GM18868 (cell line): ENCODE results near the gene FNDC11.

Source experiments
- ATAC-seq: cut with Tn5 transposase; IDR thresholded peaks from one replicate; pipeline ENCODE4 v1.9.1; 2021; ENCODE audit warnings: mild to moderate bottlenecking, moderate library complexity; ENCODE audit not compliant: unreplicated experiment

FNDC11 gene

DNA sequence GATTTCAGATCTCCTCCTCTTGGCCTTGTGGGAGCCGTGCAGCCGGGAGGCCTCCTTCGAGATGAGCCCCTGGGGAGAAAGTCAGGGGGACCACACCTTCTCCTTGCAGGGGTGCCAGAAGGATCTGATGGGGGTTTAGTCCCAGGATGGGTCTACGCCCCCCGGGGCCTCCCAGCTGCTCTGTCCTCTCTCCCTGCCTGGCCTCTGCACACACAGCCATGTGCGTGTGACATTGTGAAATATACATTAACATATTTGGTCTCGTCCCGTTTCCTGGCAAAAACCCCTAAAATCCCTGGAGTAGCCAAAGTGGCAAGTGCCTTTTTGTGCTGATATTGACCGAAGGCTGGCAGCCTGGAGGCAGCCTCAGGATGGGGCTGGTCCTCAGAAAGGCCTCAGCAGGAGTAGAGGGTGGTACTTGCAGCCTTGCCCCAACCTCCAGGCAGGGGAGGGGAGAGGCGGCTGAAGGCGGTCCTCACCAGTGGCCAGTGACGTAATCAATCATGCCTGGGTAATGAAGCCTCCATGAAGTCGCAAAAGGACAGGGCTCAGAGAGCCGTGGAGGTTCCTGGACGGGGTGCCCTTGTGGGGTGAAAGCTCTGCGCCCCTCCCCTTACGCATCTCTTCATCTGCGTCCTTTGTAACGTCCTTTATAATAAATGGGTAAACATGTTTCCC is 25.2 kb downstream of the FNDC11 start:
- ATAC-seq: no peak

DNA sequence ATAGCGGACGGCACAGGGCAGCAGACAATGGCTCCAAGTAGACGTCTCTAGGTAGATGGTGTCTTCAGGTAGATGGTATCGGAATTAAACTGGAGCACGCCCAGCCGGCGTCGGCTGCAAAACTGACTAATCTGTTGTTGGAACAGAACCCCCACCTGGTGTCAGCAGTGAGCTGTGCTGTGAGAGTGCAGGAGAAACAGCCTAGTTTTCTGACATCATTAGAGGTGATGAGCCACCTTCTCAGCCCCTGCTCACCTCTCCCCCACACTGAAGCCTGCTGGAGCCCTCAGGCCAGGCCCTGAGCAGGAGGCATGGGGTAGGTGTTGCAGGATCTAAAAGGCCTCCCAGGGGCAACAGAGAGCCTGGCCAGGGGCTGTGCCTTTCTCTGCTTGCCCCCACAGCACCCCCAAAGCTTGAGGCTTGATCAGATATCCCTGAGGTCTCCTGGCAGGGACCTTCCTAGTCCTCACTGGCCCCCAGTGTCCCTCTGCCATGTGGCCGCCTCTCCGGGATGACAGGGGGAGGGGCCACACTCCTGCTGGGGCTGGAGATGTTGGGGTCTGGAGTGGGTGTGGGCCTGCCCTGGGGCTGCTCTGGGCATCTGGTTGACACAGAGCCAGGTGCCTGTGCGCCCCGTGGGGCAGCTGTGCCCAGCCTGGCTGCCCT is 27.0 kb downstream of the FNDC11 start:
- ATAC-seq: no peak

DNA sequence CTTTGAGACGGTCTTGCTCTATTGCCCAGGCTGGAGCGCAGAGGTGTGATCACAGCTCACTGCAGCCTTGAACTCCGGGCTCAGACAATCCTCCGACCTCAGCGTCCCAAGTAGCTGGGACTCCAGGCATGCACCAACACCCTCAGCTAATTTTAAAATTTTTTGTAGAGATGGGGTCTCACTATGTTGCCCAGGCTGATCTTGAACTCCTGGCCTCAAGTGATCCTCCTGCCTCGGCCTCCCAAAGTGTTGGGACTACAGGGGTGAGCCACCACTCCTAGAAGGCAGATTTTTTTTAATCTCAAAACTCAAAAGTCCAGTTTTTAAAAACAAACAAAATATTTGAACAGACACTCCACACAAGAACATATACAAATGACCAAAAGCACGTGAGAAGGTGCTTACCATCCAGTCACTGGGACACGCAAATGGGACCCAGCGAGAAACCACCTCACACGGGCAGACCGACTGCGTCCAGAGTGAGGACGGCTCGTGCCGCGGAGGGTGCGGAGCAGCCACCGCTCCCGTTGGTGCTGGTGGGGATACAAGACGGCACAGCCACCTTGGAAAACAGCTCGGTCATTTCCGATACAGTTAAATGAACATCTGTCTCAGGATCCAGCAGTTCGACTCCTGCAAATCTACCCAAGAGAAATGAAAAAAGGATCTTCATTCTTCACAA is 28.6 kb downstream of the FNDC11 start:
- no peak for ATAC-seq

DNA sequence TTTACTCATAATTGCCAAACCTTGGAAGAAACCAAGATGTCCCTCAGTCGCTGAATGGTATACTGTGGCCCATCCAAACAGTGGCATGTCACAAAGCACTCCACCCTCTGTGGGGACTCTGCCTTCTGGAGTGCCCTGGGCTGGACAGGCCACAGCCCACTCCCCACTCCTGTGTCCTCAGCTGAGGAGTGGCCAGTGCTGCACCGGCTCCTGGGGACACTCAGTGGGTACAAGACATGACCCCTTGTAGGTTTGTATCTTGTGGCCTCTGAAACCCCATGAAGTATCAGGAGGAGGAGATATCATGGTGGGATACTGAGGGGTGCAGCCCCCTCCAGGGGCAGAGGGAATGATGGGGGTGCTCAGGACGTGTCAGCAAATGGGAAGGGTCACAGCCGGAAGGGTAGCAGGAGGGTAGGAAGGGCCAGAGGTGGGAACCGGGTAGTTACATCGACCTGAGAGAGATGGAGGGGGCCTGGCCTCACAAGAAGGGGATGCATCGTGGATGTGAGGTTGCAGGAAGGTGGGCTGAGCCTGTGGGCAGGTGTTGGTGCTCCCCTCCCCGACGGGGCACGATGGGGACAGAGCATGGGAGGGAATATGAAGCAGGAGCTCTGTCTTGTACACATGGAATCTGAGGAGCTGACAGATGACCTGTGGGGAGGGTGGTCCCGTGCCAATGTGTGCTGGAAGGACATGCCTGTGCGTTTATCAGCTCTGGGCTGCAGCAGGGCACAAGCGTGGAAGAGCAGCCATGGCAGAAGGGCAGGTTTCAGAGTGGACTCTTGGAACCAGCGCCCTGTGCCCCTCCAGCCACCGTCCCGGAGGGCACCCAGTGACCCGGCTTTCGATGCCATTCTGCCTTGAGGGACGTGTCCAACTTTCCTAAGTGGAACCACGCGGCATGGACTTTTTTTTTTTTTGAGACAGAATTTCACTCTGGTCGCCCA is 31.9 kb downstream of the FNDC11 start:
- no peak for ATAC-seq

DNA sequence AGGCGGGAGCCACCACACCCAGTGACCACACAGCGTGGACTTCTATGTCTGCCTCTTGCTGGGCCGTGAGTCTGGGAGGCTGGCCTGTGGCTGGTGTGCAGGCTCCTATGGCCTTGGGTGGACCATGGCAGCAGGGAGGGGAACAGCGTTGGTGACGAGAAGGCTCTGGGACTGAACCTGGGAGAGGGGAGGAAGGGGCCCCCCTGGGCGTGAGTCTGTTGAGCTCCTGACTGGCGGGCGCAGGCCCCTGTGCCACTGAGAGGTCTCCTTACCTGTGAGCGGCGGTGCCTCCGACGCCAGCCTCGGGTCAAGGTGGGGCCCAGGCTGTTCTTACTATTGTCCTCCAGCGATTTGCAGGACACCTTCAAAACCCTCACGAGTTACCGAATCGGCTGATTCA is 32.8 kb downstream of the FNDC11 start:
- ATAC-seq: no peak

DNA sequence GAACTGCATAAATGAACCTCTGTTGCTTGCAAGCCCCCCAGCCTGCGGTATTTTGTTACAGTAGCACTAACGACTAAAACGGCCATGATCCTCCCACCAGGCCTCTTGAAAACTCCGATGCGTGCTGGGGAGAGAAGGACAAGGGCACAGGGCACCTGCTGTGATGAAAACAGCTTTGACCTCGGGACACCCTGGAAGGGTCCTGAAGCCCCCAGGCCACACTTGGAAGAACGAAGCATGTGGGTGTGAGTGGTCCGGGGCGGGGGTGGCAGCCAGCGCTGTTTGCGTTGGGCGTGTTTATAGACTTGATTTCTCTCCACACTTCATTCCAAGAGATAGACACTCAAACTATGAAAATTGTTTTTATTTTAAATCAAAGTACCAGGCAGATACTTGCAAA is 33.3 kb downstream of the FNDC11 start:
- ATAC-seq: no peak

DNA sequence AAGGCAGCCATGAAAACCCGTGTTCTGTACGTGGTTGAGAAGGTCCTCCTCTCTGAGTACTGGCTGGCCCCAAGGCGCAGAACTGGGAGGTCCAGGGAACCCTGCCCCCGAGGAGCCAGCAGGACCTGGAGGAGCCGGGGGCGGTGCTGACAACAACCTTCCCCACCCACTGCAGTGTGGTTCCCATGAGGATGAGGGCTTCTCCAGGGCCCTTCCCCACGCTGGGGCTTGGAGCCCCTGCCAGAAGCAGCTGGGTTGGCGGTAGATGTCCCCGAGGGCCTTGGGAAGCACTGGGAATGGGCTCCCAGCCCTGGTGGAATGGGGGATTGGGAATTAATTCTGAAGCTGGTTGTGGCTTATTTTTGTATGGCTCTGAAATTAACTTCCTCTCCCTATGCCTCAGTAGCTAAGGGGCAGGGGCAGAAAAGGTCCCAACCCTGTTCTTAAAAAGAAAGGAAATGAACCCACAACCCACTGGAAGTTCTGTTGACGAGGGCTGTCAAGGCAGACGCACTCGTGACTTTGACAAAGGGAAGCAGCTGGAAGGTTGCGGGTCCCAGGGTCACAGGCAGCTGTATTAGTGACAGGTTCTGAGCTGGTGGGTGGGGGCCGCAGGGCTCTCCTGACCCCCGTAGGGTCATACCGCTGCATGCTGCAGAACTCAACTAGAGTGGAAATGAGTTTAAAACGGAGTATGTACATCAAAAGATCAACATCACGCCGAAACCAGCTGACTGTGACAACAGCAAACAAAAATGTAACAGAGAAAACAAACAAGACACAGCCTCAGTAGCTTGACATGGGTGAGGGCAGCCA is 34.0 kb downstream of the FNDC11 start:
- ATAC-seq: no peak

DNA sequence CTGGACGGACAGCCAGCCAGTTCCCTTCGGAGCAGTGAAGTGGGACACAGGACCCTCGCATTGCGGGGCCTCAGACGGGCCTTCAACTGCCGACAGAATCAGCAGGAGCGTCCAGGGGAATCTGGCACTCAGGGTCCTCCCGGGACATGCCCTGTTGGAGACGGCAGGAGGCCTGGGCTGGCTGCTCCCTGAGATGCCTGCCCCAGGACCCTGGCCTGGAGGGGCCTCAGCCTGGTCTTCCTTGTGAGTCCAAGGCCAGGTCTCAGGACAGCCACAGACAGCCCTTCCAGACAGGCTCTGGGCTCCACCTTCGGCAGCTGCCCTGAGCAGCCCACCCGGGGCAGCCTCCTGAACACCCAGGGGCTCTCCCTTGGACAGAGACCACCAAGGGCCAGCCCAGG is 34.7 kb downstream of the FNDC11 start:
- ATAC-seq: no peak

DNA sequence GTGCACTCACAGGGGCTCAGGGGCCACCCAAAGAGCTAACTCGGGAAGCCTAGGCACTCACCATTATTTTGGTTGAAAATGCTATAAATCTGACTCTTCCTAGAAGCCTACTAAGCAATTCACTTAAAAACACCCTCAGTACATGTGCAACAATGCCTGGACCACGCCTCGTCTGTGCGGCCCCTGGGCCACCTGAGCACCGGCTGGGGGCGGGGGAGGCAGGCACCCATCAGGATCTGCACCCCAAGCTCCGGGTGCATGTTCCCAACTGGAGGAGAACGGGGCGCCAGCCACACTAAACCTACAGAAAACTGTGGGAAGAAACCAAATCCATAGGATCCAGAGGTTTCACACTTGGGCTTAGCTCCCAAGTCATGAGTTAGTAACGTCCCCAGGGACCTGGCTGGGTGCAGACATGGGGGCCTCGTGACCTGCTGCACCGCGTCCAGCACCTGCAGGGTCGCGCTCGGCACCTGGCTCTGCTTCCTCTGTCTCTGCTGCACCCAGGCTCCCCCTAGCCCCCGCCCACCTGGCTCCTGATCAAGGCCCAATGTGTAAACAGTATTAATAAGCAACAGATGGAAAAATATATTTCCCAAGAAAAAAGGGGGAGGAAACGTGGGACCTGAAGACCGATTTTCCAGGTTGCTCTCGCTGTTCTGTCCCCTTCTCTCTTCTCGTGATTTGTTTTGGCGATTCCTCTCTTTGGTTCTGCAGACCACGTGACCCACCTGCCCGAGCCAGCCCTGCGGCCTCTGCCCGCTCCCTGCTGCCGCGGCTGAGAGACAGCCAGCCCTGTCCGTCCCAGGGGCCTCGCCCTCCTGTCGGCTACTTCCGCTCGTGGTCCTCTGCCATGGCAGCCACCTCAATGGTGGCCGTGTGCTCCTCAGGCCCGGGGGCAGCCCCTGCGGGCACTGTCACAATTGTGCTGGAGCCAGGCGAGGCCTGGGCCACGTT is 35.6 kb downstream of the FNDC11 start:
- no peak for ATAC-seq

DNA sequence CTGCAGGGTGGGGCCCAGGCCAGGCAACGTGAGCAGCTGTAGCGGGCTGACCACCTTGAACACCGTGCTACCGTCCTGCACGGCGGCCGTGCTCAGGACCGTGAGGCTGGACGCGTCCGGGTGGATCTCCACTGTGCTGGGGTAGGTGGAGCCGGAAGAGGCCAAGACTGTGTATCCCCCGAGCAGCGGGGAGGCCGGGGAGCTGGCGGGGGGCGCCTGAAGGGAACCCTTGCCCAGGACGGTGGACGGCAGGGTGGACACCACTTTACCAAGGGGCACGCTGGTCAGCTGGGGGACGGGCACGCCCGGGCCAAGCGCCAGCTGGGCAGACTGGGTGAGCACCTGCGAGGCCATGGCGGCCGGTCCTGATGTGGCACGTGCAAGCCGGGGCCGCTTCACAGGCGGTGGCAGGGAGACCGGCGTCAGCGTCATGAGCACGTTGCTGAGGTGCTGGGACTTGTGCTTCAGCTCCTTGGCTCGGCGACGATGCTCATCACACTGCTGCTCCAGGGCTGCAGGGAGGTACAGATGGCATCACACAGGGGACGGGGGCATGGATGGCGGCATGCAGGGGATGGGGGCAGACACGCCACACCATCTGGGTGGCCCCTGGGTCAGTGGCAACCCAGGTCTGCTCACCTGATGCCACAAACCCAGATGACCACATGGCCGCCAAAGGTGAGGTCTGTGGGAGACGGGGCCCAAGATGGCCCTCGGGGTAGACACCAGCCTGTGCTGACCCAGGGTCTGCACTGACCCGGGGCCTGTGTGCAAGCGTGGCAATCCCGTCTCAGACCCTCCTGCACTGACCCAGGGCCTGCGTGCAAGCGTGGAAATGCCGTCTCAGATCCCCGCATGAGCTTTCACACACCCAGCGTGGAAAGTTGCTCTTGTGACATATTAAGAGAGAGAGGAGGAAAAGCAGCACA is 36.5 kb downstream of the FNDC11 start:
- no peak for ATAC-seq

DNA sequence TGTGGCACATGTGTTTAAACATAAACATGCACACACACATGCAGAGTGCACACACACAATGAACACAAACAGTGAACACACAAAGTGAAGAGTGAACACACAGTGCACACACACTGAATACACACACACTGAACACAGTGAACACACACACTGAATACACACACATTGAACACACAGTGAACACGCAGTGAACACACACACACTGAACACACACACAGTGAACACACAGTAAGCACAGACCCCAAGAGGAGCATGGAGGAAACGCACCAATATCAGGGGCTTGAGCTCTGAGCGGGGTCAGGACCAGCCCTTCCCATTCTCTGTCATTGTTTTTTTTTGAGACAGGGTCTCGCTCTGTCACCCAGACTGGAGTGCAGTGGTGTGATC is 37.2 kb downstream of the FNDC11 start:
- no peak for ATAC-seq

DNA sequence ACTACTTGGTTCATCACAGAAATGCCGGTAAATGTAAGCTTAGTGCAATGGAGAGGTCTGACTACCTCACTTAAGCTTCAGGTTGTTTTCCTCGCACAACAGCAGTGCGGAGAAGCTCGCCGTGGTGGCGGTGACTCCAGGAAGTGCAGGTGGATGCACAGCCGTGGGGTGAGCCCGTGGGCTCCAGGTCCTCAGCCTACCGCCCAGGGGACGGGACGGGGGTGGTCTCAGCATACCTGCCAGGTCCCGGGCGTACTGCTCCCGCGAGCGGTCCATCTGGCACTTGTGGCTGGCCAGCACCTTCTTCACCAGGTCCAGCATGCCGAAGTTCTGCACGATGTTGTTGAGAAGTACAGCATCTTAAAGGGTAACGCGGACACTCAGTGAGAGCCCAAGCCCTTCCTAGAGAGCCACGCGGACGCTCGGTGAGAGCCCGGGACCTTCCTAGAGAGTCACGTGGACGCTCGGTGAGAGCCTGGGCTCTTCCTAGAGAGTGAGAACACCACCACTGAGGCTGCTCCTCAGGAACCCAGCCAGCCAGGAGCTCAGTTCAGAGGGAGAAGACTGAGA is 37.9 kb downstream of the FNDC11 start:
- no peak for ATAC-seq

DNA sequence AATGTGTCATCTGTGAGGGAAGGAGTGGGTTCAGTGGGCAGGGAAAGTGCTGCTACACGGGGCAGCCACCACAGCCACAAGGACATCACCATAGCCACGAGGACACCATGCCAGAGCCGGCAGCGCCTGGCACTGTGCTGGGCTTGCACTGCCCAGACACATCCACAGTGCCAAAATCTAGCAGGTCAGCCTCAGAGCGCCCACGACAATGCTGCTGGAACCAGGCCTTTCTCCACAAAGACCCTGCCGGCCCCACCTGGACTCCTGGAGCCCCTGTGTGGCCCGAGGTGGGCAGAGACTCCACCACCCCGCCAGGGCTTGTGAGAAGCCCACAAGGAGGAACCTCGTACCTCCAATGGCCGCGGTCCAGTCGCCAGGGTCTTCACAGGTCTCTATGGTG is 38.7 kb downstream of the FNDC11 start:
- ATAC-seq: no peak

DNA sequence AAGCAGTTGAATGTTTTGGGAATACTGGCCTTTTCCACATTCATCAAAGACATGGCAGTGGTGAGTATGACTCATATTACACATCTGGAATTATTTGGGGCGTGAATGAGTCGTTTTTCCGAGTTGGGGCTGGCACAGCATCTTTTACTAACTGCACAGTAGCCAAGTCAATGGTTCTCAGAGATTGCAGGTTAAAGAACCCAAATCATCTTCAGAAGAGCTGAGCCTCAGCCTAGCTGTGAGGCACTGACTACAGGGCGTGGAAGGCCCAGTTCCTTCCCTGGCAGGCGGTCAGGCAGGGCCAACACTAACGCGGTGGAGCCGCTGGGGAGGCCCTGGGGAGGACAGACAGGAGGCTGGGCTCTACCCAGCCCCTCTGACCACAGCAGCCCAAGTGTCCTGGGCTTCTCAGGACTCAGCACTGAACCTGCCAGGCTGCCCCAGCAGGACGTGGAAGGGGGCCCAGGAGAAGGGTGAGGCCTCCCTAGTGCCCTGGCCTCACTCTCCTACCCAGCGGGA is 40.1 kb downstream of the FNDC11 start:
- no peak for ATAC-seq

DNA sequence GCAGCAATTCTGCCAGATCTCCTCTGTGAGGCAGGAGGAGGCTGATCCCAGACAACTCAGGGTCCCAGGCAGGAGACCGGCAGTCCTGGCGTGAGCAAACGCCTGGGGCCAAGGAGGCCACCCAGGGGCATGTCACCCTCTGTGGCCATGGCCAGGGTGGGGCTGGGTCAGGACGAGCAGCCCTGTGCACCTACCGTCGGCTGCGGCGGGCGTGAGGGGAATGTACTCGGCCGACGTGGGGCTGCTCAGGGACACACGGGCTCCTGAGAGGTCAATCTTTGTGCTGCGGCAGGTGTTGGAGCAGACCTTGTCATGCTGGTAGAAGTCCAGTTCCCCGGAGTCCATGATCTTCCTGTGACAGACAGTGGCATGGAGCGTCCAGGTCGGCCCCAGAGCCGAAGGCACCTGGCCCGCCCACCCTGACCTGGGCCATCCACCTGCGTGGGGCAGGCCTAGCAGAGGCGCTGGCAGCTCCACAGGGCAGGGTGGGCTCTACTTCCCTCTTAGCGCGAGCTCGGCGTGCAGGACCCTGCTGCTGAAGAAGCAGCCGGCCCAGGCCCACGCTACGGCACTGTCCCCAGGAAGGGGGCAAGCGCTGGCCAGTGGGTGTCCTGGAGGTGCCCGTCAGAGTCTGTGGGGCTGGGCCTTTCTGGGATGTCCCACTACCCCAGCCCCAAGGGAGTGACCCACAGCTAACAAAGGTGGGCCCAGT is 41.6 kb downstream of the FNDC11 start:
- no peak for ATAC-seq

DNA sequence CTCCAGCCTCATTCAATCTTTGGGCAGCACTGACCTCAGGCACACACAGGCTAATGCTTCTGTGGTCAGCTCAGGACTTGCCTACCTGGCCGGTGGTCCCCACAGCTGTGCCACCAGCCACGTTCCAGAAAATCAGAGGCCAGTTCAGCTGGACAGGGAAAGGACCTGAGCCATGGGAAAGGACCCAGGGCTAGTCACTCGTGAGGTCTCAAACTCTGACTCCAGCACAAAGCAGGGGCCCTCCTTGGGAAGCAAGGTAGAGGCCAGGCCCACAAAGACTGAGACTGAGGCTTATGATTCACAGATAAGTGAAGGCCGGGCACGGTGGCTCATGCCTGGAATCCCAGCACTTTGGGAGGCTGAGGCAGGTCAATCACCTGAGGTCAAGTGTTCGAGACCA is 42.5 kb downstream of the FNDC11 start:
- ATAC-seq: no peak
